Endothelial cell of umbilical vein (primary cell): ENCODE data around the gene RDX. TPM values are rescaled to one million over a fixed set of nuclear protein-coding genes. Genes with fewer than 3 reads are reported as not detected.

Experiments used
- BruUV-seq: library from RNA; stranded (reverse); fragments of 400-500 nt; replicated peaks from 2 replicates; lab custom pipeline; 2021; lab: Mats Ljungman, UMichigan
- CTCF ChIA-PET: fragments of 300-600, 350-600 bp; sonication (Branson Sonifier 250); formaldehyde crosslinking; loops from one replicate; lab custom pipeline; 2021; ENCODE audit warnings: antibody characterized with exemption, inconsistent platforms; lab: Charles Lee
- POLR2A ChIA-PET: fragments of 300-600, 350-600 bp; sonication (Branson Sonifier 250); formaldehyde crosslinking; loops from one replicate; lab custom pipeline; 2021; ENCODE audit warnings: antibody characterized with exemption, inconsistent platforms; lab: Charles Lee
- DNase-seq: peaks from one replicate; pipeline ENCODE4 v3.0.0-alpha.2; 2011; ENCODE audit warnings: low read depth, low spot score
- FAIRE-seq: peaks from 2 replicates; lab custom pipeline; 2011; peaks lifted over from hg19 to GRCh38; lab: Jason Lieb, UNC
- H2AFZ ChIP-seq: 2 replicates; pipeline ENCODE4 v1.6.0; 2012; ENCODE audit warnings: low read depth, low read length, control low read depth, inconsistent platforms
- H3K27ac ChIP-seq: 2 replicates; pipeline ENCODE4 v1.5.1; 2011; ENCODE audit warnings: low read depth, mild to moderate bottlenecking, control low read depth, low read length, moderate library complexity; ENCODE audit not compliant: insufficient read depth
- H3K27me3 ChIP-seq, 2 experiments: 2 replicates each; pipeline versions ENCODE4 v1.6.0 to v1.6.1; 2011; ENCODE audit warnings: low read length in 2 of 2, mixed read lengths in 1 of 2; ENCODE audit not compliant: control insufficient read depth in 2 of 2, insufficient read depth in 2 of 2
- H3K36me3 ChIP-seq, 2 experiments: 2 replicates in 1 of 2; 3 replicates in 1 of 2; pipeline ENCODE4 v1.5.1; 2011; ENCODE audit warnings: low read length in 2 of 2, mild to moderate bottlenecking in 1 of 2, moderate library complexity in 1 of 2; ENCODE audit not compliant: control insufficient read depth in 2 of 2, insufficient read depth in 2 of 2; ENCODE audit errors: extremely low read depth in 1 of 2
- H3K4me1 ChIP-seq: 3 replicates; pipeline ENCODE4 v1.5.1; 2011; ENCODE audit warnings: mild to moderate bottlenecking, low read length; ENCODE audit not compliant: control insufficient read depth, insufficient read depth; ENCODE audit errors: extremely low read depth
- H3K4me2 ChIP-seq: 2 replicates; pipeline ENCODE4 v1.6.1; 2011; ENCODE audit warnings: low read length, control low read depth, mixed read lengths; ENCODE audit not compliant: insufficient read depth
- H3K4me3 ChIP-seq, 3 experiments: fragments of 200-600 bp in 1 of 3; sonication (generic), shearing (Covaris generic) in 1 of 3; replicated peaks in 1 of 3; 2 replicates each; pipeline ENCODE4 v1.5.1; 2011 to 2016; ENCODE audit warnings: control low read depth in 3 of 3, low read length in 3 of 3, mild to moderate bottlenecking in 2 of 3, inconsistent platforms in 1 of 3, low read depth in 1 of 3, moderate library complexity in 1 of 3; ENCODE audit not compliant: insufficient read depth in 1 of 3
- H3K79me2 ChIP-seq: 2 replicates; pipeline ENCODE4 v1.6.0; 2012; ENCODE audit warnings: low read length, inconsistent platforms; ENCODE audit not compliant: control insufficient read depth, insufficient read depth
- H3K9ac ChIP-seq: replicated peaks from 2 replicates; pipeline ENCODE3; 2011; ENCODE audit warnings: low read length, control low read depth; ENCODE audit not compliant: insufficient read depth; ENCODE audit errors: extremely low read depth
- H3K9me1 ChIP-seq: replicated peaks from 3 replicates; pipeline ENCODE4 v1.6.0; 2011; ENCODE audit warnings: mild to moderate bottlenecking, low read length; ENCODE audit not compliant: control insufficient read depth, insufficient read depth; ENCODE audit errors: extremely low read depth
- H3K9me3 ChIP-seq: replicated peaks from 2 replicates; pipeline ENCODE4 v1.5.1; 2012; ENCODE audit warnings: low read length, inconsistent platforms; ENCODE audit not compliant: control insufficient read depth, insufficient read depth
- H4K20me1 ChIP-seq: replicated peaks from 2 replicates; pipeline ENCODE3; 2011; ENCODE audit warnings: mild to moderate bottlenecking, low read length; ENCODE audit not compliant: control insufficient read depth, insufficient read depth; ENCODE audit errors: extremely low read depth
- EZH2 ChIP-seq: IDR thresholded peaks from 2 replicates; pipeline ENCODE4 v1.6.1; 2012; ENCODE audit warnings: borderline replicate concordance, low read depth, mild to moderate bottlenecking, moderate library complexity, low read length, inconsistent platforms; ENCODE audit not compliant: severe bottlenecking
- FOS ChIP-seq: IDR thresholded peaks from 2 replicates; pipeline ENCODE4 v1.6.1; 2011; ENCODE audit warnings: mild to moderate bottlenecking, low read length, moderate library complexity, borderline replicate concordance; ENCODE audit not compliant: insufficient read depth
- GATA2 ChIP-seq: IDR thresholded peaks from 2 replicates; pipeline ENCODE4 v1.7.0; 2011; ENCODE audit warnings: low read depth, mild to moderate bottlenecking, moderate library complexity, mixed read lengths, low read length; ENCODE audit not compliant: insufficient read length, insufficient read depth
- JUN ChIP-seq: IDR thresholded peaks from 2 replicates; pipeline ENCODE4 v1.6.1; 2011; ENCODE audit warnings: borderline replicate concordance, low read depth; ENCODE audit not compliant: insufficient read length, insufficient read depth
- MYC ChIP-seq: IDR thresholded peaks from one replicate; pipeline ENCODE4 v1.6.1; 2011; ENCODE audit warnings: mild to moderate bottlenecking, low read depth, low read length
- POLR2A ChIP-seq: IDR thresholded peaks from 2 replicates; pipeline ENCODE4 v1.6.1; 2012; ENCODE audit warnings: low read depth, mild to moderate bottlenecking, control low read depth, low read length
- POLR2AphosphoS5 ChIP-seq: IDR thresholded peaks from 2 replicates; pipeline ENCODE4 v1.6.1; 2012; ENCODE audit warnings: low read depth, mild to moderate bottlenecking, control low read depth, low read length, moderate library complexity; ENCODE audit not compliant: insufficient read depth
- dilution Hi-C: fragments of 300-500 bp; cut with MboI; formaldehyde crosslinking; loops from one replicate; pipeline ENCODE4 v1.15.0; 2019; ENCODE audit warnings: low sequenced_read_pairs; ENCODE audit not compliant: extremely low pct_ligation_motif_present
- intact Hi-C: fragments of 100-400 bp; cut with micrococcal nuclease; formaldehyde crosslinking; loops from one replicate; pipeline ENCODE4 v1.10.0; 2022
- polyA plus RNA-seq, 4 experiments: library from polyadenylated mRNA; depleted of rRNA in 3 of 4; stranded (reverse) in 3 of 4; unstranded in 1 of 4; fragments of >200 nt; gene quantifications; 2 replicates each; pipeline versions ENCODE4 v1.2.1 to v1.2.3, GENCODE V29; 2011 to 2012; ENCODE audit warnings: missing spikeins in 1 of 4
- total RNA-seq: library from RNA; stranded (reverse); gene quantifications from 2 replicates; pipeline ENCODE4 v1.2.3, GENCODE V29; 2021
- TF ChIP-seq, protein P1 (sequence below): IDR thresholded peaks from 2 replicates; pipeline ENCODE4 v1.6.1; 2011; ENCODE audit not compliant: insufficient read depth, insufficient read length
- TF ChIP-seq, protein P2 (sequence below), 2 donors: IDR thresholded peaks; 1 replicate in 1 of 2; 2 replicates in 1 of 2; pipeline ENCODE4 v1.5.1; 2011; ENCODE audit warnings: low read length in 2 of 2, mild to moderate bottlenecking in 2 of 2, moderate library complexity in 2 of 2, control low read depth in 1 of 2, inconsistent platforms in 1 of 2, low read depth in 1 of 2; ENCODE audit not compliant: insufficient read depth in 1 of 2; ENCODE audit errors: extremely low read depth in 1 of 2

The RDX gene
- total and polyA plus RNA-seq, 2 donors (not counting 3 experiments of a cell fraction or from before 2014, with no cell fraction given): 47.9 to 280 TPM

- CTCF ChIA-PET: interaction anchor here (1.6 kb wide), 1 partner anchor 11 kb away, joined by 4 read pairs; no protein-coding TSS in a partner anchor
- Histone ChIP-seq H3K4me3 (no peak overlapping the region), H3K9ac (no peak overlapping the region), H3K4me1 (peaks cover 13% of the 10 kb centered on the region), H3K36me3 (no peaks in the 10 kb centered on the region), H3K4me2 (no peak overlapping the region), H3K79me2 (peaks cover 27% of the 10 kb centered on the region), H3K27ac (no peak overlapping the region), H3K9me1 (peaks cover 2% of the 10 kb centered on the region), H4K20me1 (no peaks in the 10 kb centered on the region), H3K9me3 (no peaks in the 10 kb centered on the region), H2AFZ (no peak overlapping the region), H3K27me3 (no peaks in the 10 kb centered on the region)
- no peak for DNase-seq
- dilution Hi-C loops: no loop called here
- POLR2A ChIA-PET: interaction anchor here (0.6 kb wide), 1 partner anchor 256 kb away, joined by 6 read pairs; no protein-coding TSS in a partner anchor
- FAIRE-seq: no peak
- TF ChIP-seq JUN (no peak), POLR2A (no peak), FOS (no peak), GATA2 (no peak), EZH2 (no peak)
- intact Hi-C loops: no loop called here
- no TSS peak for BruUV-seq
Measured at GRCh38 chr11:110153474-110153873, 142.9 kb downstream of the RDX start.

GRCh38 chr11:110152199-110152598 lies 144.2 kb downstream of the RDX start:
- dilution Hi-C loops (no loop called here), intact Hi-C loops (no loop called here)
- Histone ChIP-seq H3K4me1 (peaks cover 26% of the 10 kb centered on the region), H4K20me1 (no peaks in the 10 kb centered on the region), H3K9me3 (no peaks in the 10 kb centered on the region), H3K4me3 (no peak overlapping the region), H3K27me3 (no peaks in the 10 kb centered on the region), H3K9ac (no peak overlapping the region), H3K36me3 (no peaks in the 10 kb centered on the region), H3K27ac (no peak overlapping the region), H3K4me2 (no peak overlapping the region), H2AFZ (no peak overlapping the region), H3K9me1 (peaks cover 2% of the 10 kb centered on the region), H3K79me2 (peaks cover 27% of the 10 kb centered on the region)
- POLR2A ChIA-PET: no interaction called here
- no TSS peak for BruUV-seq
- DNase-seq (no peak), FAIRE-seq (no peak)
- CTCF ChIA-PET: interaction anchor here (1.6 kb wide), 1 partner anchor 10 kb away, joined by 4 read pairs; no protein-coding TSS in a partner anchor
- TF ChIP-seq, protein P1, sequence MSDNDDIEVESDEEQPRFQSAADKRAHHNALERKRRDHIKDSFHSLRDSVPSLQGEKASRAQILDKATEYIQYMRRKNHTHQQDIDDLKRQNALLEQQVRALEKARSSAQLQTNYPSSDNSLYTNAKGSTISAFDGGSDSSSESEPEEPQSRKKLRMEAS: no peak
- no peak for TF ChIP-seq JUN
- no peak for TF ChIP-seq EZH2
- no peak for TF ChIP-seq POLR2AphosphoS5
- TF ChIP-seq, protein P2, sequence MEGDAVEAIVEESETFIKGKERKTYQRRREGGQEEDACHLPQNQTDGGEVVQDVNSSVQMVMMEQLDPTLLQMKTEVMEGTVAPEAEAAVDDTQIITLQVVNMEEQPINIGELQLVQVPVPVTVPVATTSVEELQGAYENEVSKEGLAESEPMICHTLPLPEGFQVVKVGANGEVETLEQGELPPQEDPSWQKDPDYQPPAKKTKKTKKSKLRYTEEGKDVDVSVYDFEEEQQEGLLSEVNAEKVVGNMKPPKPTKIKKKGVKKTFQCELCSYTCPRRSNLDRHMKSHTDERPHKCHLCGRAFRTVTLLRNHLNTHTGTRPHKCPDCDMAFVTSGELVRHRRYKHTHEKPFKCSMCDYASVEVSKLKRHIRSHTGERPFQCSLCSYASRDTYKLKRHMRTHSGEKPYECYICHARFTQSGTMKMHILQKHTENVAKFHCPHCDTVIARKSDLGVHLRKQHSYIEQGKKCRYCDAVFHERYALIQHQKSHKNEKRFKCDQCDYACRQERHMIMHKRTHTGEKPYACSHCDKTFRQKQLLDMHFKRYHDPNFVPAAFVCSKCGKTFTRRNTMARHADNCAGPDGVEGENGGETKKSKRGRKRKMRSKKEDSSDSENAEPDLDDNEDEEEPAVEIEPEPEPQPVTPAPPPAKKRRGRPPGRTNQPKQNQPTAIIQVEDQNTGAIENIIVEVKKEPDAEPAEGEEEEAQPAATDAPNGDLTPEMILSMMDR (IDR thresholded peaks at IDR 0.05; ENCODE audit: extremely low read depth in 1 of 2, insufficient read depth in 1 of 2, low read depth in 1 of 2, low read length in 2 of 2): no peak
- TF ChIP-seq GATA2: no peak
- no peak for TF ChIP-seq FOS
- TF ChIP-seq MYC: no peak
- TF ChIP-seq POLR2A: no peak
